OCI-LY7 (cell line): ENCODE data around the gene UBE4A.

Experiments
- CTCF ChIP-seq: fragments of 200-600 bp; sonication (generic); conservative IDR thresholded peaks from 2 replicates; pipeline ENCODE4 v1.5.1; 2014; ENCODE audit warnings: mild to moderate bottlenecking, antibody characterized with exemption, low read length, moderate library complexity, mixed read lengths
- EZH2phosphoT487 ChIP-seq: fragments of 200-600 bp; sonication (generic); IDR thresholded peaks from 2 replicates; pipeline ENCODE4 v1.6.1; 2018; ENCODE audit warnings: low read depth, borderline replicate concordance, mild to moderate bottlenecking, mixed run types, antibody characterized with exemption, low read length, moderate library complexity, mixed read lengths

DNA sequence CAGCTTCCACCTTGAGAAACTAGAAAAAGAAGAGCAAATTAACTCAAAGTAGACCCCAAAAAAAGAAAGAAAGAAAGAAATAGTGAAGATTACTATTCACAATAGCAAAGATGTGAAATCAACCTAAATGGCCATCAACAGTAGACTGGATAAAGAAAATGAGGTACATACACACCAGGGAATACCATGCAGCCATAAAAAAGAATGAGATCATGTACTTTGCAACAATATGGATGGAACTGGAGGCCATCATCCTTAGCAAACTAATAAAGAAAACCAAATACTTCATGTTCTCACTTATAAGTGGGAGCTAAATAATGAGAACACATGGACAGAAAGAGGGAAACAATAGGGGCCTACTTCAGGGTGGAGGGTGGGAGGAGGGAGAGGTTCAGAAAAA is 30.7 kb upstream of the UBE4A start:
- no peak for TF ChIP-seq CTCF
- TF ChIP-seq EZH2phosphoT487: no peak
